GM12878 (cell line): ENCODE results near the gene CAMK2D. TPM values are rescaled to one million over a fixed set of nuclear protein-coding genes. Genes with fewer than 3 reads are reported as not detected.

Source experiments
- ATAC-seq: fragments of 200-7000 bp; cut with Tn5 transposase; 3 replicates; pipeline ENCODE4 v1.9.1; 2020; ENCODE audit warnings: mild to moderate bottlenecking, moderate library complexity
- BruUV-seq: library from RNA; stranded (reverse); fragments of 400-500 nt; replicated peaks from 2 replicates; lab custom pipeline; 2021; lab: Mats Ljungman, UMichigan
- CTCF ChIA-PET: fragments of 300-600 bp; sonication (Branson Sonifier 250); formaldehyde crosslinking; extraction: SDS; loops from one replicate; lab custom pipeline; 2021; ENCODE audit warnings: inconsistent platforms; lab: Yijun Ruan, JAX
- POLR2A ChIA-PET: fragments of 350-600 bp; formaldehyde crosslinking; extraction: SDS; loops from one replicate; lab custom pipeline; 2021; ENCODE audit warnings: inconsistent platforms; lab: Charles Lee
- RAD21 ChIA-PET: fragments of 300-600 bp; sonication (Branson Sonifier 250); formaldehyde crosslinking; loops from one replicate; lab custom pipeline; 2023; ENCODE audit warnings: antibody characterized with exemption; ENCODE audit not compliant: unreplicated experiment; lab: Charles Lee
- SMC1A ChIA-PET: fragments of 300-600 bp; sonication (Branson Sonifier 250); formaldehyde crosslinking; loops from one replicate; lab custom pipeline; 2023; ENCODE audit not compliant: unreplicated experiment, uncharacterized antibody; lab: Charles Lee
- DNase-seq: peaks from one replicate; pipeline ENCODE4 v3.0.0-alpha.2; 2011; ENCODE audit warnings: low read depth, low spot score
- FAIRE-seq: peaks from 3 replicates; lab custom pipeline; 2011; peaks lifted over from hg19 to GRCh38; lab: Jason Lieb, UNC
- H2AFZ ChIP-seq: 2 replicates; pipeline ENCODE4 v1.6.0; 2011; ENCODE audit warnings: low read depth, low read length, control low read depth; ENCODE audit not compliant: control insufficient read depth
- H3K27ac ChIP-seq: 2 replicates; pipeline ENCODE4 v1.5.1; 2011; ENCODE audit warnings: control low read depth; ENCODE audit not compliant: control insufficient read depth, insufficient read depth
- H3K27me3 ChIP-seq, 2 experiments: replicated peaks in 1 of 2; 2 replicates each; pipeline versions ENCODE4 v1.6.0 to v1.6.1; 2011; ENCODE audit warnings: low read length in 1 of 2; ENCODE audit not compliant: control insufficient read depth in 2 of 2, insufficient read depth in 2 of 2
- H3K36me3 ChIP-seq, 2 experiments: 2 replicates each; pipeline ENCODE4 v1.5.1; 2011; ENCODE audit warnings: low read length in 1 of 2; ENCODE audit not compliant: control insufficient read depth in 2 of 2, insufficient read depth in 2 of 2
- H3K4me1 ChIP-seq: 2 replicates; pipeline ENCODE4 v1.6.1; 2011; ENCODE audit warnings: mild to moderate bottlenecking, low read length, moderate library complexity, mixed read lengths; ENCODE audit not compliant: control insufficient read depth, insufficient read depth
- H3K4me2 ChIP-seq: 2 replicates; pipeline ENCODE4 v1.6.0; 2011; ENCODE audit warnings: control low read depth; ENCODE audit not compliant: control insufficient read depth, insufficient read depth
- H3K4me3 ChIP-seq: fragments of 200-600 bp; sonication (generic); 2 replicates; pipeline ENCODE4 v1.5.1; 2016
- H3K79me2 ChIP-seq: 2 replicates; pipeline ENCODE4 v1.6.0; 2011; ENCODE audit warnings: low read length; ENCODE audit not compliant: control insufficient read depth, insufficient read depth
- H3K9ac ChIP-seq: 2 replicates; pipeline ENCODE4 v1.8.0; 2011; ENCODE audit warnings: low read length, control low read depth, mixed read lengths; ENCODE audit not compliant: control insufficient read depth, insufficient read depth
- H3K9me3 ChIP-seq: replicated peaks from 3 replicates; pipeline ENCODE4 v1.5.1; 2011; ENCODE audit warnings: mild to moderate bottlenecking, low read length; ENCODE audit not compliant: control insufficient read depth, insufficient read depth
- H4K20me1 ChIP-seq: 2 replicates; pipeline ENCODE4 v1.6.0; 2011; ENCODE audit not compliant: control insufficient read depth, insufficient read depth
- CBX3 ChIP-seq: fragments of 200-600 bp; sonication (generic); IDR thresholded peaks from 2 replicates; pipeline ENCODE4 v1.6.1; 2016; ENCODE audit warnings: low read depth, borderline replicate concordance
- CREB1 ChIP-seq: IDR thresholded peaks from 2 replicates; pipeline ENCODE4 v1.6.1; 2012; ENCODE audit warnings: low read depth, mild to moderate bottlenecking, inconsistent platforms
- FOXM1 ChIP-seq: IDR thresholded peaks from 2 replicates; pipeline ENCODE4 v1.6.1; 2012; ENCODE audit warnings: low read depth, mild to moderate bottlenecking, inconsistent platforms, low read length, moderate library complexity
- NFIC ChIP-seq: IDR thresholded peaks from 2 replicates; pipeline ENCODE4 v1.6.1; 2012; ENCODE audit warnings: low read depth, mild to moderate bottlenecking, inconsistent platforms, low read length, moderate library complexity
- NFXL1 ChIP-seq: fragments of 450-650 bp; IDR thresholded peaks from 2 replicates; pipeline ENCODE4 v1.6.1; 2017; ENCODE audit warnings: antibody characterized with exemption, mild to moderate bottlenecking, borderline replicate concordance
- NR2C1 ChIP-seq: fragments of 450-650 bp; IDR thresholded peaks from 2 replicates; pipeline ENCODE4 v1.6.1; 2017; ENCODE audit warnings: antibody characterized with exemption, mild to moderate bottlenecking, moderate library complexity
- NR2C2 ChIP-seq: IDR thresholded peaks from 2 replicates; pipeline ENCODE4 v1.6.1; 2011; ENCODE audit warnings: borderline replicate concordance, low read depth; ENCODE audit not compliant: control insufficient read depth, insufficient read length
- PAX8 ChIP-seq: fragments of 450-650 bp; IDR thresholded peaks from 2 replicates; pipeline ENCODE4 v1.6.1; 2017; ENCODE audit warnings: mild to moderate bottlenecking, moderate library complexity
- RAD51 ChIP-seq: fragments of 450-650 bp; IDR thresholded peaks from 2 replicates; pipeline ENCODE4 v1.6.1; 2016; ENCODE audit warnings: moderate library complexity, mild to moderate bottlenecking, inconsistent platforms
- ZNF622 ChIP-seq: fragments of 450-650 bp; IDR thresholded peaks from 2 replicates; pipeline ENCODE4 v1.6.1; 2017; ENCODE audit warnings: mild to moderate bottlenecking, inconsistent platforms
- WGBS: methylation state at CpG from one replicate; pipeline ENCODE4 v1.1.6; 2016; ENCODE audit warnings: low lambda C conversion rate; ENCODE audit not compliant: insufficient replicate concordance, insufficient coverage; ENCODE audit errors: missing lambda C conversion rate; 5-methylcytosine and 5-hydroxymethylcytosine counted together
- in situ Hi-C: fragments of 300-500 bp; cut with MboI; formaldehyde crosslinking; loops from 9 replicates; pipeline ENCODE4 v1.14.3; 2018; ENCODE audit warnings: mixed read lengths
- intact Hi-C: fragments of 100-400 bp; cut with micrococcal nuclease; formaldehyde crosslinking; loops from one replicate; pipeline ENCODE4 v1.14.2; 2022; ENCODE audit not compliant: unreplicated experiment
- polyA plus RNA-seq, 11 experiments: library from polyadenylated mRNA; depleted of rRNA in 4 of 11; unstranded in 6 of 11; stranded (reverse) in 5 of 11; fragments of >200 nt; fragmentation: Nextera tagmentation in 4 of 11; fragmentation: Illumina TruSeq in 1 of 11; extraction: Ambion mirVana in 4 of 11; extraction: Trizol in 1 of 11; gene quantifications; 1 replicate in 1 of 11; 2 replicates in 10 of 11; pipeline versions ENCODE4 v1.2.1 to v1.2.3, GENCODE V29; 2011 to 2016; ENCODE audit warnings: inconsistent platforms in 2 of 11, missing spikeins in 2 of 11, low read depth in 1 of 11
- total RNA-seq, 4 experiments: library from RNA; depleted of rRNA in 3 of 4; stranded (reverse); fragments of >200 nt in 3 of 4; fragmentation: Illumina TruSeq in 1 of 4; extraction: Trizol in 1 of 4; gene quantifications; 2 replicates each; pipeline versions ENCODE4 v1.2.1 to v1.2.3, GENCODE V29; 2013 to 2021
- TF ChIP-seq, protein P1 (sequence below): IDR thresholded peaks from 2 replicates; pipeline ENCODE4 v1.6.1; 2012; ENCODE audit warnings: low read length, inconsistent platforms
- TF ChIP-seq, protein P2 (sequence below): IDR thresholded peaks from 2 replicates; pipeline ENCODE4 v1.6.1; 2011; ENCODE audit warnings: low read depth, low read length, improper control_type of control experiment, borderline replicate concordance
- TF ChIP-seq, protein P3 (sequence below): IDR thresholded peaks from 2 replicates; pipeline ENCODE4 v1.6.1; 2012; ENCODE audit warnings: low read depth, low read length, improper control_type of control experiment

Gene CAMK2D
- total and polyA plus RNA-seq, 10 of the 15 experiments (the other 5 are each of a cell fraction or from before 2014, with no cell fraction given), result 6.9 to 88.5 (median 12.9) TPM

DNA sequence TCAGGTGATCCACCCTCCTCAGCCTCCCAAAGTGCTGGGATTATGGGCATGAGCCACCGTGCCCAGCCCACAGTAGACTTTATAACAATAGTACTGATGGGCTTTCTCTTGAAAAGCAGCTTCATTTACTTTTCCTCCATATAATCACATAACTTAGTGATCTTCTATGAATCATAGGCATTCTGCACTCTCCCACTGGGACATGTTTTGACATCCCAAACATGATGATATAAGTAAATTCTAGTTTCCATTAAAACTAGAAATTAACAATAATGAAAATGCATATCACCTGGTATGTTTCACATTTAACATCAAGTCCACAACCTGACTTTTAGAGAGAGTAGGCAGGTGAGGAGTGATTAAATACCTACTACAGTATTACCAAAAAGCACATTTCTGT, 96.5 kb downstream of the CAMK2D start:
- H2AFZ ChIP-seq, result no peak overlapping the region
- H3K79me2 ChIP-seq, result peaks cover 2% of the 10 kb centered on the region
- no peak for FAIRE-seq
- no peak for ATAC-seq
- H3K27me3 ChIP-seq, result no peaks in the 10 kb centered on the region
- ChIA-PET SMC1A (interaction anchor here (1.1 to 18.9 kb wide), 9 partner anchors 9 to 149 kb away, joined by 3 to 282 read pairs (median 4); no protein-coding TSS in a partner anchor), RAD21 (interaction anchor here (0.9 to 1.6 kb wide), 3 partner anchors 9 to 23 kb away, joined by 3 to 7 read pairs (median 6); no protein-coding TSS in a partner anchor), POLR2A (interaction anchor here (1.3 kb wide), 1 partner anchor 10 kb away, joined by 3 read pairs; no protein-coding TSS in a partner anchor)
- BruUV-seq, result no TSS peak
- no peaks in the 10 kb centered on the region for H3K4me1 ChIP-seq
- H3K9me3 ChIP-seq, result no peaks in the 10 kb centered on the region
- H3K9ac ChIP-seq, result no peak overlapping the region
- in situ Hi-C loops, result no loop called here
- TF ChIP-seq CBX3 (no peak), FOXM1 (no peak), NFXL1 (no peak), NFIC (no peak)
- TF ChIP-seq, protein P1, sequence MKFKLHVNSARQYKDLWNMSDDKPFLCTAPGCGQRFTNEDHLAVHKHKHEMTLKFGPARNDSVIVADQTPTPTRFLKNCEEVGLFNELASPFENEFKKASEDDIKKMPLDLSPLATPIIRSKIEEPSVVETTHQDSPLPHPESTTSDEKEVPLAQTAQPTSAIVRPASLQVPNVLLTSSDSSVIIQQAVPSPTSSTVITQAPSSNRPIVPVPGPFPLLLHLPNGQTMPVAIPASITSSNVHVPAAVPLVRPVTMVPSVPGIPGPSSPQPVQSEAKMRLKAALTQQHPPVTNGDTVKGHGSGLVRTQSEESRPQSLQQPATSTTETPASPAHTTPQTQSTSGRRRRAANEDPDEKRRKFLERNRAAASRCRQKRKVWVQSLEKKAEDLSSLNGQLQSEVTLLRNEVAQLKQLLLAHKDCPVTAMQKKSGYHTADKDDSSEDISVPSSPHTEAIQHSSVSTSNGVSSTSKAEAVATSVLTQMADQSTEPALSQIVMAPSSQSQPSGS, result no peak
- TF ChIP-seq, all 136 proteins: peak for 0
- no peak for DNase-seq
- Histone ChIP-seq H3K4me3 (no peak overlapping the region), H3K36me3 (peaks cover 2 to 14% of the 10 kb centered on the region in 2 experiments; a peak in 3 of 4 replicates), H4K20me1 (0 out of 2 replicates have a peak, but pooled peaks cover 4% of the 10 kb centered on the region), H3K4me2 (no peak overlapping the region), H3K27ac (no peak overlapping the region)
- intact Hi-C loops, result no loop called here
- CTCF ChIA-PET, result interaction anchor here (1.0 to 1.9 kb wide), 4 partner anchors 9 to 172 kb away, joined by 3 to 7 read pairs (median 4); no protein-coding TSS in a partner anchor
- WGBS, result 95% methylated on average over 1 of the region's 1 CpG

DNA sequence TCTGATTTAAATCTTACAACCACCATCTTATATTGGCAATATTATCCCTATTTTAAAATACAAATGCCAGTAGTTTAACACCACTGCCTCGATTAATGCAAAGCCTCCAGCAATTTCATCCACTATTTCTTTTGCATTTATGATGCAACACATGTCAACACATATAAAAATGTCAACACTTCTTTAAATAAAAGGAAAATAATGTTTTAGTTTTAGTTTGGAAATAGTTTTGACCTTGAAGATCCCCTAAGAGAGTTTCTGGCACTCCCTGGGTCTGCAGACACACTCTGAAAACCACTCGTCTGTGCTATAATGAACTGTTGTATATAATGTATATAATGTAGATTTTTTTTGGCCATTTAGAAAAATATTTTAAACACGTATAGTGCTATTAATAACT, 99.0 kb downstream of the CAMK2D start:
- 0 out of 2 replicates have a peak, but pooled peaks cover 4% of the 10 kb centered on the region for H4K20me1 ChIP-seq
- no peak for ATAC-seq
- no peaks in the 10 kb centered on the region for H3K4me1 ChIP-seq
- no peaks in the 10 kb centered on the region for H3K27me3 ChIP-seq
- CTCF ChIA-PET, result no interaction called here
- H3K9ac ChIP-seq, result no peak overlapping the region
- peaks cover 0 to 6% of the 10 kb centered on the region in 2 experiments; a peak in 3 of 4 replicates for H3K36me3 ChIP-seq
- FAIRE-seq, result no peak
- SMC1A ChIA-PET, result interaction anchor here (18.9 kb wide), 1 partner anchor 19 kb away, joined by 282 read pairs; no protein-coding TSS in a partner anchor
- in situ Hi-C loops (no loop called here), intact Hi-C loops (no loop called here)
- no peak overlapping the region for H3K4me2 ChIP-seq
- RAD21 ChIA-PET, result no interaction called here
- BruUV-seq, result no TSS peak
- no peak overlapping the region for H2AFZ ChIP-seq
- H3K79me2 ChIP-seq, result no peaks in the 10 kb centered on the region; the same call in none of the 2 replicates
- 91% methylated on average over 3 of the region's 3 CpGs for WGBS
- no peaks in the 10 kb centered on the region for H3K9me3 ChIP-seq
- no peak overlapping the region for H3K4me3 ChIP-seq
- POLR2A ChIA-PET, result no interaction called here
- TF ChIP-seq, protein P2, sequence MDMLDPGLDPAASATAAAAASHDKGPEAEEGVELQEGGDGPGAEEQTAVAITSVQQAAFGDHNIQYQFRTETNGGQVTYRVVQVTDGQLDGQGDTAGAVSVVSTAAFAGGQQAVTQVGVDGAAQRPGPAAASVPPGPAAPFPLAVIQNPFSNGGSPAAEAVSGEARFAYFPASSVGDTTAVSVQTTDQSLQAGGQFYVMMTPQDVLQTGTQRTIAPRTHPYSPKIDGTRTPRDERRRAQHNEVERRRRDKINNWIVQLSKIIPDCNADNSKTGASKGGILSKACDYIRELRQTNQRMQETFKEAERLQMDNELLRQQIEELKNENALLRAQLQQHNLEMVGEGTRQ, result no peak
- no peak for TF ChIP-seq RAD51
- no peak for TF ChIP-seq ZNF622
- TF ChIP-seq PAX8, result no peak
- TF ChIP-seq NR2C2, result no peak
- TF ChIP-seq NR2C1, result no peak
- TF ChIP-seq, protein P3, sequence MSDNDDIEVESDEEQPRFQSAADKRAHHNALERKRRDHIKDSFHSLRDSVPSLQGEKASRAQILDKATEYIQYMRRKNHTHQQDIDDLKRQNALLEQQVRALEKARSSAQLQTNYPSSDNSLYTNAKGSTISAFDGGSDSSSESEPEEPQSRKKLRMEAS, result no peak
- no peak for TF ChIP-seq CREB1
- H3K27ac ChIP-seq, result no peak overlapping the region
- DNase-seq, result no peak
